ENCODE measurements around the gene ZDHHC3.

ZDHHC3 gene

GRCh38 chr3:44963571-44964325 is 12.2 kb downstream of the ZDHHC3 start:
- H3K9me3 ChIP-seq (ENCODE audit: control insufficient read depth, insufficient read depth, low read length): no peaks in the 10 kb centered on the region
- H3K4me1 ChIP-seq (ENCODE audit: control insufficient read depth, insufficient read depth, low read length): peaks cover 9% of the 10 kb centered on the region; the same call in 1 of the 2 replicates
- peaks cover 8% of the 10 kb centered on the region for H3K36me3 ChIP-seq (ENCODE audit: control insufficient read depth, insufficient read depth, low read length)
- H3K9ac ChIP-seq (ENCODE audit: low read depth, low read length): no peak overlapping the region
- H3K27ac ChIP-seq (ENCODE audit: low read depth, low read length): no peak overlapping the region
- H3K4me3 ChIP-seq (ENCODE audit: low read depth, low read length): no peak overlapping the region
- no peaks in the 10 kb centered on the region for H3K27me3 ChIP-seq (ENCODE audit: control insufficient read depth, insufficient read depth, low read length)

GRCh38 chr3:44962621-44963393 is 13.2 kb downstream of the ZDHHC3 start:
- no peak overlapping the region for H3K9ac ChIP-seq (ENCODE audit: low read depth, low read length)

GRCh38 chr3:44961888-44962287 is 14.1 kb downstream of the ZDHHC3 start:
- no peak overlapping the region for H3K27ac ChIP-seq (ENCODE audit: low read depth, low read length)
- H3K9ac ChIP-seq (ENCODE audit: low read depth, low read length): no peak overlapping the region
- H3K4me3 ChIP-seq (ENCODE audit: low read depth, low read length): no peak overlapping the region
- H3K9me3 ChIP-seq (ENCODE audit: control insufficient read depth, insufficient read depth, low read length): no peaks in the 10 kb centered on the region
- peaks cover 9% of the 10 kb centered on the region; the same call in 1 of the 2 replicates for H3K4me1 ChIP-seq (ENCODE audit: control insufficient read depth, insufficient read depth, low read length)
- H3K36me3 ChIP-seq (ENCODE audit: control insufficient read depth, insufficient read depth, low read length): peaks cover 27% of the 10 kb centered on the region
- H3K27me3 ChIP-seq (ENCODE audit: control insufficient read depth, insufficient read depth, low read length): no peaks in the 10 kb centered on the region

More at GRCh38 chr3:44962621-44963393, 13.2 kb downstream of the ZDHHC3 start:
- H3K36me3 ChIP-seq (ENCODE audit: control insufficient read depth, insufficient read depth, low read length): peaks cover 18% of the 10 kb centered on the region
- H3K4me3 ChIP-seq (ENCODE audit: low read depth, low read length): no peak overlapping the region
- peaks cover 9% of the 10 kb centered on the region; the same call in 1 of the 2 replicates for H3K4me1 ChIP-seq (ENCODE audit: control insufficient read depth, insufficient read depth, low read length)
- H3K9me3 ChIP-seq (ENCODE audit: control insufficient read depth, insufficient read depth, low read length): no peaks in the 10 kb centered on the region
- H3K27ac ChIP-seq (ENCODE audit: low read depth, low read length): no peak overlapping the region
- H3K27me3 ChIP-seq (ENCODE audit: control insufficient read depth, insufficient read depth, low read length): no peaks in the 10 kb centered on the region

GRCh38 chr3:44960387-44961026 is 15.5 kb downstream of the ZDHHC3 start:
- peaks cover 9% of the 10 kb centered on the region; the same call in 1 of the 2 replicates for H3K4me1 ChIP-seq (ENCODE audit: control insufficient read depth, insufficient read depth, low read length)
- no peaks in the 10 kb centered on the region for H3K9me3 ChIP-seq (ENCODE audit: control insufficient read depth, insufficient read depth, low read length)
- no peaks in the 10 kb centered on the region for H3K27me3 ChIP-seq (ENCODE audit: control insufficient read depth, insufficient read depth, low read length)

GRCh38 chr3:44958386-44958785 is 17.6 kb downstream of the ZDHHC3 start:
- Histone ChIP-seq H3K4me3 (ENCODE audit: low read depth, low read length) (no peak overlapping the region), H3K9ac (ENCODE audit: low read depth, low read length) (no peak overlapping the region), H3K36me3 (ENCODE audit: control insufficient read depth, insufficient read depth, low read length) (peaks cover 44% of the 10 kb centered on the region), H3K27me3 (ENCODE audit: control insufficient read depth, insufficient read depth, low read length) (no peaks in the 10 kb centered on the region), H3K4me1 (ENCODE audit: control insufficient read depth, insufficient read depth, low read length) (peaks cover 9% of the 10 kb centered on the region; the same call in 1 of the 2 replicates), H3K27ac (ENCODE audit: low read depth, low read length) (no peak overlapping the region), H3K9me3 (ENCODE audit: control insufficient read depth, insufficient read depth, low read length) (no peaks in the 10 kb centered on the region)

More at GRCh38 chr3:44960387-44961026, 15.5 kb downstream of the ZDHHC3 start:
- peaks cover 28% of the 10 kb centered on the region for H3K36me3 ChIP-seq (ENCODE audit: control insufficient read depth, insufficient read depth, low read length)
- H3K4me3 ChIP-seq (ENCODE audit: low read depth, low read length): no peak overlapping the region
- H3K27ac ChIP-seq (ENCODE audit: low read depth, low read length): no peak overlapping the region
- no peak overlapping the region for H3K9ac ChIP-seq (ENCODE audit: low read depth, low read length)

GRCh38 chr3:44957986-44958385 is 18.0 kb downstream of the ZDHHC3 start:
- H3K4me1 ChIP-seq (ENCODE audit: control insufficient read depth, insufficient read depth, low read length): peaks cover 9% of the 10 kb centered on the region; the same call in 1 of the 2 replicates
- H3K27me3 ChIP-seq (ENCODE audit: control insufficient read depth, insufficient read depth, low read length): no peaks in the 10 kb centered on the region
- H3K9me3 ChIP-seq (ENCODE audit: control insufficient read depth, insufficient read depth, low read length): no peaks in the 10 kb centered on the region
- H3K9ac ChIP-seq (ENCODE audit: low read depth, low read length): no peak overlapping the region
- peaks cover 48% of the 10 kb centered on the region for H3K36me3 ChIP-seq (ENCODE audit: control insufficient read depth, insufficient read depth, low read length)
- H3K27ac ChIP-seq (ENCODE audit: low read depth, low read length): no peak overlapping the region
- no peak overlapping the region for H3K4me3 ChIP-seq (ENCODE audit: low read depth, low read length)

GRCh38 chr3:44955917-44956316 is 20.1 kb downstream of the ZDHHC3 start:
- no peak overlapping the region for H3K4me3 ChIP-seq (ENCODE audit: low read depth, low read length)
- no peak overlapping the region for H3K9ac ChIP-seq (ENCODE audit: low read depth, low read length)
- no peak overlapping the region for H3K27ac ChIP-seq (ENCODE audit: low read depth, low read length)
- peaks cover 51% of the 10 kb centered on the region for H3K36me3 ChIP-seq (ENCODE audit: control insufficient read depth, insufficient read depth, low read length)
- H3K4me1 ChIP-seq (ENCODE audit: control insufficient read depth, insufficient read depth, low read length): peaks cover 5% of the 10 kb centered on the region; the same call in 1 of the 2 replicates
- H3K9me3 ChIP-seq (ENCODE audit: control insufficient read depth, insufficient read depth, low read length): no peaks in the 10 kb centered on the region
- H3K27me3 ChIP-seq (ENCODE audit: control insufficient read depth, insufficient read depth, low read length): no peaks in the 10 kb centered on the region

GRCh38 chr3:44954962-44955361 is 21.0 kb downstream of the ZDHHC3 start:
- Histone ChIP-seq H3K4me1 (ENCODE audit: control insufficient read depth, insufficient read depth, low read length) (peaks cover 14% of the 10 kb centered on the region), H3K27ac (ENCODE audit: low read depth, low read length) (no peak overlapping the region), H3K4me3 (ENCODE audit: low read depth, low read length) (no peak overlapping the region), H3K27me3 (ENCODE audit: control insufficient read depth, insufficient read depth, low read length) (no peaks in the 10 kb centered on the region), H3K9ac (ENCODE audit: low read depth, low read length) (no peak overlapping the region), H3K9me3 (ENCODE audit: control insufficient read depth, insufficient read depth, low read length) (no peaks in the 10 kb centered on the region), H3K36me3 (ENCODE audit: control insufficient read depth, insufficient read depth, low read length) (peaks cover 51% of the 10 kb centered on the region)

- Histone ChIP-seq H3K27me3 (ENCODE audit: control insufficient read depth, insufficient read depth, low read length) (no peaks in the 10 kb centered on the region), H3K9ac (ENCODE audit: low read depth, low read length) (no peak overlapping the region), H3K4me1 (ENCODE audit: control insufficient read depth, insufficient read depth, low read length) (peaks cover 15% of the 10 kb centered on the region), H3K27ac (ENCODE audit: low read depth, low read length) (no peak overlapping the region), H3K4me3 (ENCODE audit: low read depth, low read length) (no peak overlapping the region), H3K36me3 (ENCODE audit: control insufficient read depth, insufficient read depth, low read length) (peaks cover 48% of the 10 kb centered on the region), H3K9me3 (ENCODE audit: control insufficient read depth, insufficient read depth, low read length) (no peaks in the 10 kb centered on the region)
These were observed 21.7 kb downstream of the ZDHHC3 start for GRCh38 chr3:44954304-44954703.

- no peak overlapping the region for H3K9ac ChIP-seq (ENCODE audit: low read depth, low read length)
- peaks cover 32% of the 10 kb centered on the region; the same call in 1 of the 2 replicates for H3K36me3 ChIP-seq (ENCODE audit: control insufficient read depth, insufficient read depth, low read length)
- H3K4me1 ChIP-seq (ENCODE audit: control insufficient read depth, insufficient read depth, low read length): peaks cover 15% of the 10 kb centered on the region
- no peaks in the 10 kb centered on the region for H3K9me3 ChIP-seq (ENCODE audit: control insufficient read depth, insufficient read depth, low read length)
- no peak overlapping the region for H3K4me3 ChIP-seq (ENCODE audit: low read depth, low read length)
- H3K27ac ChIP-seq (ENCODE audit: low read depth, low read length): no peak overlapping the region
- H3K27me3 ChIP-seq (ENCODE audit: control insufficient read depth, insufficient read depth, low read length): no peaks in the 10 kb centered on the region
These were observed 23.3 kb downstream of the ZDHHC3 start for GRCh38 chr3:44952689-44953088.
